ENCODE results near the gene NINJ2. TPM values are rescaled to one million over a fixed set of nuclear protein-coding genes. Genes with fewer than 3 reads are reported as not detected.

The NINJ2 gene
- total and polyA plus RNA-seq, 4 experiments from 2014 or later = 3.7 to 30.3 (median 15.0) TPM

- Histone ChIP-seq H3K27me3 (ENCODE audit: insufficient read depth, low read length) (no peaks in the 10 kb centered on the region), H3K4me3 (ENCODE audit: low read length in 2 of 2) (peak overlapping the region in 1 of 2 donors; percentile 65), H3K9me3 (ENCODE audit: control insufficient read depth in 1 of 2, low read length in 2 of 2) (no peaks in the 10 kb centered on the region), H3K4me1 (ENCODE audit: insufficient read depth, low read length) (peaks cover 50% of the 10 kb centered on the region), H3K27ac (ENCODE audit: low read depth, low read length) (peak overlapping the region; percentile 13), H3K36me3 (ENCODE audit: insufficient read depth, low read length) (no peaks in the 10 kb centered on the region)
- no peaks in the 10 kb centered on the region for H3K27me3 Mint-ChIP-seq
- ChIA-PET CTCF (ENCODE audit: partially characterized antibody) (interaction anchor here (0.6 to 12.7 kb wide), 16 partner anchors 8 to 524 kb away, joined by 3 to 219 read pairs (median 5); partner anchors contain the start of genes ERC1 and RAD52), POLR2A (ENCODE audit: partially characterized antibody) (interaction anchor here (1.5 to 2.3 kb wide), 5 partner anchors 182 to 380 kb away, joined by 4 to 10 read pairs (median 7); partner anchors contain the start of gene RAD52)
- peaks cover 41 to 61% (median 49%) of the 10 kb centered on the region in 4 donors for H3K4me1 Mint-ChIP-seq
- peaks cover 0 to 7% of the 10 kb centered on the region in 2 donors for H3K36me3 Mint-ChIP-seq
- intact Hi-C loops (cut with micrococcal nuclease) = loop anchor here (1.0 to 10.0 kb wide), 4 partner anchors 246 to 1023 kb away; partner anchors contain the start of genes FBXL14 and RAD52
- DNase-seq = no peak
- peaks cover 0 to 2% (median 0%) of the 10 kb centered on the region in 8 donors for H3K9me3 Mint-ChIP-seq
- peak overlapping the region; percentile 22 to 88 (median 78) for H3K27ac Mint-ChIP-seq
- H3K4me3 Mint-ChIP-seq = peak overlapping the region in 7 of 8 donors; percentile 26 to 90 (median 86)
Observed at GRCh38 chr12:569091-569676, 94.1 kb downstream of the NINJ2 start.

- peaks cover 0 to 2% (median 0%) of the 10 kb centered on the region in 8 donors for H3K9me3 Mint-ChIP-seq
- Histone ChIP-seq H3K36me3 (ENCODE audit: insufficient read depth, low read length) (no peaks in the 10 kb centered on the region), H3K27ac (ENCODE audit: low read depth, low read length) (no peak overlapping the region), H3K4me3 (ENCODE audit: low read length in 2 of 2) (no peak overlapping the region), H3K4me1 (ENCODE audit: insufficient read depth, low read length) (peaks cover 57% of the 10 kb centered on the region), H3K9me3 (ENCODE audit: control insufficient read depth in 1 of 2, low read length in 2 of 2) (no peaks in the 10 kb centered on the region), H3K27me3 (ENCODE audit: insufficient read depth, low read length) (no peaks in the 10 kb centered on the region)
- H3K27ac Mint-ChIP-seq = peak overlapping the region; percentile 58 to 90 (median 81)
- POLR2A ChIA-PET (ENCODE audit: partially characterized antibody) = no interaction called here
- H3K4me3 Mint-ChIP-seq = peak overlapping the region in 4 of 8 donors; percentile 13 to 72 (median 34)
- peaks cover 46 to 68% (median 56%) of the 10 kb centered on the region in 4 donors for H3K4me1 Mint-ChIP-seq
- H3K36me3 Mint-ChIP-seq = peaks cover 0 to 8% of the 10 kb centered on the region in 2 donors
- DNase-seq = no peak
- H3K27me3 Mint-ChIP-seq = no peaks in the 10 kb centered on the region
- intact Hi-C loops (cut with micrococcal nuclease) = loop anchor here (2.0 to 10.0 kb wide), 3 partner anchors 246 to 1024 kb away; partner anchors contain the start of gene FBXL14
- CTCF ChIA-PET (ENCODE audit: partially characterized antibody) = interaction anchor here (1.0 to 12.7 kb wide), 7 partner anchors 8 to 381 kb away, joined by 5 to 219 read pairs (median 14); partner anchors contain the start of gene RAD52
Observed at GRCh38 chr12:568486-568885, 94.8 kb downstream of the NINJ2 start.

- Histone ChIP-seq H3K4me3 (ENCODE audit: low read length in 2 of 2) (no peak overlapping the region), H3K4me1 (ENCODE audit: insufficient read depth, low read length) (peaks cover 77% of the 10 kb centered on the region), H3K27me3 (ENCODE audit: insufficient read depth, low read length) (no peaks in the 10 kb centered on the region), H3K9me3 (ENCODE audit: control insufficient read depth in 1 of 2, low read length in 2 of 2) (no peaks in the 10 kb centered on the region), H3K27ac (ENCODE audit: low read depth, low read length) (no peak overlapping the region), H3K36me3 (ENCODE audit: insufficient read depth, low read length) (no peaks in the 10 kb centered on the region)
- peaks cover 59 to 86% (median 71%) of the 10 kb centered on the region in 4 donors for H3K4me1 Mint-ChIP-seq
- H3K36me3 Mint-ChIP-seq = peaks cover 0 to 8% of the 10 kb centered on the region in 2 donors
- POLR2A ChIA-PET (ENCODE audit: partially characterized antibody) = interaction anchor here (1.5 to 2.9 kb wide), 3 partner anchors 188 to 383 kb away, joined by 4 to 26 read pairs (median 6); partner anchors contain the start of genes RAD52 and WNK1
- intact Hi-C loops (cut with micrococcal nuclease) = loop anchor here (5.0 to 10.0 kb wide), 2 partner anchors 529 to 1027 kb away; partner anchors contain the start of gene FBXL14
- CTCF ChIA-PET (ENCODE audit: partially characterized antibody) = interaction anchor here (0.7 to 6.0 kb wide), 10 partner anchors 10 to 384 kb away, joined by 3 to 43 read pairs (median 6); partner anchors contain the start of genes RAD52 and WNK1
- peak overlapping the region; percentile 24 to 97 (median 69) for H3K27ac Mint-ChIP-seq
- no peak for DNase-seq
- peaks cover 0 to 2% (median 0%) of the 10 kb centered on the region in 8 donors for H3K9me3 Mint-ChIP-seq
- H3K4me3 Mint-ChIP-seq = peak overlapping the region in 7 of 8 donors; percentile 61 to 93 (median 85)
- H3K27me3 Mint-ChIP-seq = no peaks in the 10 kb centered on the region
Observed at GRCh38 chr12:565589-566105, 97.6 kb downstream of the NINJ2 start.

GRCh38 chr12:565161-565560 lies 98.1 kb downstream of the NINJ2 start:
- DNase-seq = no peak
- CTCF ChIA-PET (ENCODE audit: partially characterized antibody) = interaction anchor here (1.4 to 6.0 kb wide), 6 partner anchors 12 to 1018 kb away, joined by 4 to 43 read pairs (median 8); partner anchors contain the start of genes RAD52 and WNK1
- peak overlapping the region in 7 of 8 donors; percentile 61 to 93 (median 85) for H3K4me3 Mint-ChIP-seq
- H3K27ac Mint-ChIP-seq = peak overlapping the region; percentile 10 to 97 (median 88)
- Histone ChIP-seq H3K27me3 (ENCODE audit: insufficient read depth, low read length) (no peaks in the 10 kb centered on the region), H3K4me1 (ENCODE audit: insufficient read depth, low read length) (peaks cover 73% of the 10 kb centered on the region), H3K36me3 (ENCODE audit: insufficient read depth, low read length) (no peaks in the 10 kb centered on the region), H3K9me3 (ENCODE audit: control insufficient read depth in 1 of 2, low read length in 2 of 2) (no peaks in the 10 kb centered on the region), H3K27ac (ENCODE audit: low read depth, low read length) (peak overlapping the region; percentile 10), H3K4me3 (ENCODE audit: low read length in 2 of 2) (no peak overlapping the region)
- peaks cover 0 to 11% of the 10 kb centered on the region in 2 donors for H3K36me3 Mint-ChIP-seq
- H3K9me3 Mint-ChIP-seq = peaks cover 0 to 2% (median 0%) of the 10 kb centered on the region in 8 donors
- POLR2A ChIA-PET (ENCODE audit: partially characterized antibody) = interaction anchor here (1.5 to 2.9 kb wide), 3 partner anchors 188 to 384 kb away, joined by 4 to 26 read pairs (median 6); partner anchors contain the start of genes RAD52 and WNK1
- H3K4me1 Mint-ChIP-seq = peaks cover 59 to 90% (median 73%) of the 10 kb centered on the region in 4 donors
- H3K27me3 Mint-ChIP-seq = no peaks in the 10 kb centered on the region
- intact Hi-C loops (cut with micrococcal nuclease) = loop anchor here (5.0 to 10.0 kb wide), 2 partner anchors 530 to 1027 kb away; partner anchors contain the start of gene FBXL14

GRCh38 chr12:563787-564298 lies 99.4 kb downstream of the NINJ2 start:
- Histone ChIP-seq H3K9me3 (ENCODE audit: control insufficient read depth in 1 of 2, low read length in 2 of 2) (no peaks in the 10 kb centered on the region), H3K4me3 (ENCODE audit: low read length in 2 of 2) (peak overlapping the region; percentile 44 to 51), H3K4me1 (ENCODE audit: insufficient read depth, low read length) (peaks cover 61% of the 10 kb centered on the region), H3K27ac (ENCODE audit: low read depth, low read length) (peak overlapping the region; percentile 71), H3K27me3 (ENCODE audit: insufficient read depth, low read length) (no peaks in the 10 kb centered on the region), H3K36me3 (ENCODE audit: insufficient read depth, low read length) (no peaks in the 10 kb centered on the region)
- Mint-ChIP-seq H3K4me3 (peak overlapping the region; percentile 79 to 93 (median 86)), H3K9me3 (peaks cover 0 to 2% (median 0%) of the 10 kb centered on the region in 8 donors), H3K27ac (peak overlapping the region; percentile 88 to 97 (median 93)), H3K27me3 (no peaks in the 10 kb centered on the region), H3K4me1 (peaks cover 56 to 87% (median 71%) of the 10 kb centered on the region in 4 donors), H3K36me3 (peaks cover 0 to 23% of the 10 kb centered on the region in 2 donors)
- intact Hi-C loops (cut with micrococcal nuclease) = loop anchor here (10.0 kb wide), 1 partner anchor 531 kb away; no protein-coding TSS in a partner anchor
- CTCF ChIA-PET (ENCODE audit: partially characterized antibody) = interaction anchor here (1.0 to 6.0 kb wide), 6 partner anchors 9 to 1019 kb away, joined by 4 to 43 read pairs (median 6); no protein-coding TSS in a partner anchor
- POLR2A ChIA-PET (ENCODE audit: partially characterized antibody) = interaction anchor here (0.6 to 2.9 kb wide), 10 partner anchors 67 to 1028 kb away, joined by 3 to 26 read pairs (median 4); partner anchors contain the start of genes B4GALNT3, ERC1, KDM5A and RAD52
- DNase-seq = no peak

GRCh38 chr12:563250-563781 lies 99.9 kb downstream of the NINJ2 start:
- Histone ChIP-seq H3K4me3 (ENCODE audit: low read length in 2 of 2) (peak overlapping the region; percentile 44 to 51), H3K27ac (ENCODE audit: low read depth, low read length) (peak overlapping the region; percentile 71), H3K9me3 (ENCODE audit: control insufficient read depth in 1 of 2, low read length in 2 of 2) (no peaks in the 10 kb centered on the region), H3K4me1 (ENCODE audit: insufficient read depth, low read length) (peaks cover 60% of the 10 kb centered on the region), H3K36me3 (ENCODE audit: insufficient read depth, low read length) (no peaks in the 10 kb centered on the region), H3K27me3 (ENCODE audit: insufficient read depth, low read length) (no peaks in the 10 kb centered on the region)
- H3K27me3 Mint-ChIP-seq = no peaks in the 10 kb centered on the region
- peak; percentile 74 to 81 (median 78) for DNase-seq
- peaks cover 0 to 26% of the 10 kb centered on the region in 2 donors for H3K36me3 Mint-ChIP-seq
- peak overlapping the region; percentile 88 to 97 (median 93) for H3K27ac Mint-ChIP-seq
- H3K4me3 Mint-ChIP-seq = peak overlapping the region; percentile 79 to 93 (median 86)
- H3K9me3 Mint-ChIP-seq = peaks cover 0 to 2% (median 0%) of the 10 kb centered on the region in 8 donors
- intact Hi-C loops (cut with micrococcal nuclease) = loop anchor here (10.0 kb wide), 1 partner anchor 531 kb away; no protein-coding TSS in a partner anchor
- CTCF ChIA-PET (ENCODE audit: partially characterized antibody) = interaction anchor here (1.0 to 6.0 kb wide), 4 partner anchors 9 to 251 kb away, joined by 4 to 43 read pairs (median 10); no protein-coding TSS in a partner anchor
- H3K4me1 Mint-ChIP-seq = peaks cover 55 to 83% (median 69%) of the 10 kb centered on the region in 4 donors
- POLR2A ChIA-PET (ENCODE audit: partially characterized antibody) = interaction anchor here (0.6 to 2.9 kb wide), 10 partner anchors 67 to 1029 kb away, joined by 3 to 26 read pairs (median 4); partner anchors contain the start of genes B4GALNT3, ERC1, KDM5A and RAD52
